HG03342 (cell line): ENCODE measurements around the gene NFIC.
"Not testable (repeated sequence)": the region's sequence is repeated elsewhere in the genome, so short reads cannot be mapped to it uniquely, and the experiment has no call there.

Source experiments
- ATAC-seq: cut with Tn5 transposase; IDR thresholded peaks from one replicate; pipeline ENCODE4 v1.9.1; 2021; ENCODE audit warnings: mild to moderate bottlenecking, moderate library complexity; ENCODE audit not compliant: unreplicated experiment

The NFIC gene

GRCh38 chr19:3365836-3366752 is at the start of gene NFIC:
TSS of gene NFIC (plus strand) at chr19:3366583. CDS start at chr19:3366637, 54 bp downstream.
- no peak for ATAC-seq

- no peak for ATAC-seq
Measured at GRCh38 chr19:3316659-3317207, 49.6 kb upstream of the NFIC start.

- no peak for ATAC-seq
Measured at GRCh38 chr19:3319643-3320353, 46.6 kb upstream of the NFIC start.

- no peak for ATAC-seq
Measured at GRCh38 chr19:3320354-3320670, 46.1 kb upstream of the NFIC start.

GRCh38 chr19:3320853-3321252 is 45.5 kb upstream of the NFIC start:
- ATAC-seq = no peak

GRCh38 chr19:3321696-3322095 is 44.7 kb upstream of the NFIC start:
- no peak for ATAC-seq

- ATAC-seq = no peak
Measured at GRCh38 chr19:3322199-3322978, 44.0 kb upstream of the NFIC start.

- ATAC-seq = no peak
Measured at GRCh38 chr19:3323026-3323425, 43.4 kb upstream of the NFIC start.

- ATAC-seq = no peak
Measured at GRCh38 chr19:3323658-3324057, 42.7 kb upstream of the NFIC start.

GRCh38 chr19:3324405-3324856 is 42.0 kb upstream of the NFIC start:
- no peak for ATAC-seq

- no peak for ATAC-seq
Measured at GRCh38 chr19:3325451-3325850, 40.9 kb upstream of the NFIC start.

GRCh38 chr19:3328743-3329142 is 37.6 kb upstream of the NFIC start:
- ATAC-seq = no peak

GRCh38 chr19:3330047-3330446 is 36.3 kb upstream of the NFIC start:
- no peak for ATAC-seq

GRCh38 chr19:3332232-3332631 is 34.2 kb upstream of the NFIC start:
- ATAC-seq = not testable (repeated sequence)

GRCh38 chr19:3333020-3333583 is 33.3 kb upstream of the NFIC start:
- no peak for ATAC-seq

GRCh38 chr19:3333662-3334061 is 32.7 kb upstream of the NFIC start:
- ATAC-seq = no peak

- not testable (repeated sequence) for ATAC-seq
Measured at GRCh38 chr19:3334749-3335430, 31.5 kb upstream of the NFIC start.

- no peak for ATAC-seq
Measured at GRCh38 chr19:3335431-3336350, 30.7 kb upstream of the NFIC start.

- ATAC-seq = no peak
Measured at GRCh38 chr19:3336351-3336679, 30.1 kb upstream of the NFIC start.
